RWPE2 (cell line): Measurements from ENCODE around the gene TNFRSF25.
A peak's percentile ranks its signal among the peaks of the same experiment; 100 is the strongest.

ENCODE experiments used
- ATAC-seq: fragments of 200-7000 bp; cut with Tn5 transposase; 3 replicates; pipeline ENCODE4 v1.9.1; 2021; ENCODE audit warnings: low read depth
- DNase-seq: peaks from one replicate; pipeline ENCODE4 v3.0.0-alpha.2; 2020; ENCODE audit warnings: low spot score
- H3K27ac ChIP-seq: fragments of 450-650 bp; 2 replicates; pipeline ENCODE4 v1.5.1; 2017; ENCODE audit warnings: mild to moderate bottlenecking; ENCODE audit not compliant: poor library complexity, severe bottlenecking
- H3K27me3 ChIP-seq: fragments of 250-450 bp; sonication (Bioruptor Pico); 2 replicates; pipeline ENCODE4 v1.5.1; 2021; ENCODE audit warnings: mild to moderate bottlenecking, moderate library complexity; ENCODE audit not compliant: insufficient read depth, poor library complexity, severe bottlenecking
- H3K36me3 ChIP-seq: fragments of 250-450 bp; sonication (Bioruptor Pico); 2 replicates; pipeline ENCODE4 v1.5.1; 2020; ENCODE audit warnings: low read depth, mild to moderate bottlenecking, moderate library complexity
- H3K4me1 ChIP-seq: fragments of 250-450 bp; sonication (Bioruptor Pico); 2 replicates; pipeline ENCODE4 v1.5.1; 2021; ENCODE audit warnings: mild to moderate bottlenecking, moderate library complexity; ENCODE audit not compliant: insufficient read depth, poor library complexity, severe bottlenecking
- H3K4me3 ChIP-seq: fragments of 250-450 bp; sonication (Bioruptor Pico); 2 replicates; pipeline ENCODE4 v1.5.1; 2021; ENCODE audit warnings: mild to moderate bottlenecking, moderate library complexity; ENCODE audit not compliant: severe bottlenecking
- H3K9me3 ChIP-seq: fragments of 250-450 bp; sonication (Bioruptor Pico); 2 replicates; pipeline ENCODE4 v1.5.1; 2021; ENCODE audit warnings: mild to moderate bottlenecking, moderate library complexity; ENCODE audit not compliant: severe bottlenecking
- CTCF ChIP-seq: fragments of 450-650 bp; IDR thresholded peaks from one replicate; pipeline ENCODE4 v1.5.1; 2017; ENCODE audit warnings: mild to moderate bottlenecking, moderate library complexity; ENCODE audit not compliant: poor library complexity, severe bottlenecking

Gene TNFRSF25

GRCh38 chr1:6491480-6491962 lies 25.5 kb upstream of the TNFRSF25 start, which contains the start of gene PLEKHG5:
PLEKHG5 (minus strand) TSS chr1:6491667; CDS start chr1:6477571, 14,096 bp downstream.
- TF ChIP-seq CTCF: no peak
- Histone ChIP-seq H3K4me3 (peak within 1 kb of the TSS; percentile 65), H3K9me3 (no peaks in the 10 kb centered on the region), H3K4me1 (peaks cover 23% of the 10 kb centered on the region), H3K36me3 (peaks cover 4% of the 10 kb centered on the region), H3K27me3 (no peaks in the 10 kb centered on the region), H3K27ac (peak within 1 kb of the TSS; percentile 99)
- ATAC-seq: peak; percentile 62
- peak; percentile 96 for DNase-seq

DNA sequence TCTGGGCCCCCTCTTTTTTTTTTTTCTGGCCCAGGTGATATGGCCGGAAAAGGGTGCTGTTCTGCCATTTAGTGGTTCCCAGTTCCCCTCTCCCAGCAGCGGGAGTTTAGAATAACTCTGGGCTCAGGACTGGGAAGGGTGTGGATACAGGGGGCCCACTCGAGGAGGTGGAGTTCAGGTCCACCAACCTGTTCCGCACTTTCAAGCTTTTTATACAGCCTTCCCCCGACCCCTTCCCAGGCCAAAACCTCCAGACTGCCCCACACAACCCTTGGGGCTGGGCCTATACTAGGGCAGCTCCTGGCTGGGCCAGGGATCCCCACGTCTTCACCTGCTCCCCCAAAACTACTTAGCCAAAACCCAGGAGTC lies 25.1 kb upstream of the TNFRSF25 start:
- peaks cover 4% of the 10 kb centered on the region for H3K36me3 ChIP-seq
- H3K4me1 ChIP-seq: peaks cover 27% of the 10 kb centered on the region
- TF ChIP-seq CTCF: no peak
- peak overlapping the region; percentile 99 for H3K27ac ChIP-seq
- ATAC-seq (no peak; the same call in 2 of the 3 replicates), DNase-seq (no peak)
- H3K9me3 ChIP-seq: no peaks in the 10 kb centered on the region
- no peaks in the 10 kb centered on the region for H3K27me3 ChIP-seq
- H3K4me3 ChIP-seq: peak overlapping the region; percentile 65

GRCh38 chr1:6490181-6491080 lies 24.5 kb upstream of the TNFRSF25 start:
- H3K4me3 ChIP-seq: peak overlapping the region; percentile 65
- H3K27me3 ChIP-seq: no peaks in the 10 kb centered on the region
- H3K4me1 ChIP-seq: peaks cover 27% of the 10 kb centered on the region
- H3K36me3 ChIP-seq: peaks cover 4% of the 10 kb centered on the region
- no peaks in the 10 kb centered on the region for H3K9me3 ChIP-seq
- peak; percentile 80 for TF ChIP-seq CTCF
- H3K27ac ChIP-seq: peak overlapping the region; percentile 99
- ATAC-seq (peak; percentile 28), DNase-seq (no peak)

DNA sequence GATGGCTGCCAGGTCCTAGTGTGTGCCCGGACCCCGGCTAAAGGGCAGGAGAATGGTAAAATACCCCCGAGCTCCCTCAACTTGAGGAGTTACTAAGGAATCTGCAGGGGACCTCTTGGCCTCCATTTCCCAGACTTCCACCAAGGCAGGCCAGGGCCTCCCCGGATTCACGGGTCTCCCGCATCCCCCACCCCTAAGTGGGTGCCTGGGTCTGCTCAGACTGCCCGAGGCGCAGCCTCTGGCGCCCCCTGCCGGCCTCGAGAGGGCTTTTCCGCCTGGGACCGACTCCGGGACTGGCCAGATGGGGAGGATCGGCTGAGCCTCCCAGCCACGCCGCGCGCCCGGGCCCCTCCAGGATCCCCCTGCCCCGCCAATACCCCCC lies 23.8 kb upstream of the TNFRSF25 start:
- DNase-seq: no peak
- peak overlapping the region; percentile 99 for H3K27ac ChIP-seq
- no peaks in the 10 kb centered on the region for H3K27me3 ChIP-seq
- peak; percentile 29 for ATAC-seq
- peak; percentile 97 for TF ChIP-seq CTCF
- H3K9me3 ChIP-seq: no peaks in the 10 kb centered on the region
- H3K36me3 ChIP-seq: peaks cover 4% of the 10 kb centered on the region
- peak overlapping the region; percentile 65 for H3K4me3 ChIP-seq
- peaks cover 27% of the 10 kb centered on the region for H3K4me1 ChIP-seq

- TF ChIP-seq CTCF: no peak
- Histone ChIP-seq H3K4me3 (peak overlapping the region; percentile 65), H3K36me3 (peaks cover 4% of the 10 kb centered on the region), H3K4me1 (peaks cover 27% of the 10 kb centered on the region), H3K27ac (peak overlapping the region; percentile 99), H3K27me3 (no peaks in the 10 kb centered on the region), H3K9me3 (no peaks in the 10 kb centered on the region)
- no peak for DNase-seq
- ATAC-seq: peak; percentile 1
Observed at GRCh38 chr1:6489383-6489765, 23.4 kb upstream of the TNFRSF25 start.
